Fibroblast of gingiva (primary cell): ENCODE data around the gene ZNF462.
"Not testable (repeated sequence)": the region's sequence is repeated elsewhere in the genome, so short reads cannot be mapped to it uniquely, and the experiment has no call there.

ENCODE experiments used
- DNase-seq: peaks from one replicate; pipeline ENCODE4 v3.0.0-alpha.2; 2011; ENCODE audit warnings: low read depth

ZNF462 gene

GRCh38 chr9:106862821-106863720 is at the start of gene ZNF462:
ZNF462 (plus strand) TSS chr9:106863166; CDS start chr9:106923384, 60,218 bp downstream.
- peak; percentile 87 for DNase-seq

- DNase-seq = no peak
These were observed 46.4 kb upstream of the ZNF462 start for GRCh38 chr9:106816524-106816923.

- DNase-seq = no peak
These were observed 44.9 kb upstream of the ZNF462 start for GRCh38 chr9:106818034-106818433.

- DNase-seq = no peak
These were observed 42.1 kb upstream of the ZNF462 start for GRCh38 chr9:106820866-106821265.

GRCh38 chr9:106828070-106828469 is 34.9 kb upstream of the ZNF462 start:
- no peak for DNase-seq

- no peak for DNase-seq
These were observed 34.0 kb upstream of the ZNF462 start for GRCh38 chr9:106828965-106829364.

GRCh38 chr9:106829666-106830408 is 33.1 kb upstream of the ZNF462 start:
- DNase-seq = no peak

- no peak for DNase-seq
These were observed 32.3 kb upstream of the ZNF462 start for GRCh38 chr9:106830527-106831150.

- no peak for DNase-seq
These were observed 28.1 kb upstream of the ZNF462 start for GRCh38 chr9:106834888-106835287.

GRCh38 chr9:106835840-106836239 is 27.1 kb upstream of the ZNF462 start:
- no peak for DNase-seq

- no peak for DNase-seq
These were observed 19.6 kb upstream of the ZNF462 start for GRCh38 chr9:106843371-106843770.

GRCh38 chr9:106846307-106846706 is 16.7 kb upstream of the ZNF462 start:
- no peak for DNase-seq

GRCh38 chr9:106846857-106847256 is 16.1 kb upstream of the ZNF462 start:
- peak; percentile 30 for DNase-seq

- DNase-seq = not testable (repeated sequence)
These were observed 11.3 kb upstream of the ZNF462 start for GRCh38 chr9:106851640-106852039.

GRCh38 chr9:106857811-106858470 is 5.0 kb upstream of the ZNF462 start:
- DNase-seq = no peak

- DNase-seq = no peak
These were observed 2.8 kb upstream of the ZNF462 start for GRCh38 chr9:106859957-106860720.

- DNase-seq = peak; percentile 22
These were observed 2.0 kb upstream of the ZNF462 start for GRCh38 chr9:106860721-106861639.

- DNase-seq = no peak
These were observed 1.3 kb upstream of the ZNF462 start for GRCh38 chr9:106861640-106862109.

- DNase-seq = peak; percentile 11
These were observed 701 bp upstream of the ZNF462 start for GRCh38 chr9:106862110-106862820.
